ENCODE results near the gene PRMT6.
A peak's percentile ranks its signal among the peaks of the same experiment; 100 is the strongest.
"Not testable (repeated sequence)": the region's sequence is repeated elsewhere in the genome, so short reads cannot be mapped to it uniquely, and the experiment has no call there.

Gene PRMT6

GRCh38 chr1:107056426-107057196 is at the start of gene PRMT6:
Gene PRMT6 (plus strand): TSS chr1:107056674. CDS start chr1:107056716, 42 bp downstream.
- no peak for TF ChIP-seq CTCF (conservative IDR thresholded peaks at IDR 0.05; ENCODE audit: low read length)
- DNase-seq (ENCODE audit: low read depth), result peak; percentile 62
- H3K4me3 ChIP-seq (ENCODE audit: low read length), result peak within 1 kb of the TSS; percentile 92

- no peak for DNase-seq (ENCODE audit: low read depth)
- no peak for TF ChIP-seq CTCF (conservative IDR thresholded peaks at IDR 0.05; ENCODE audit: low read length)
- no peak overlapping the region for H3K4me3 ChIP-seq (ENCODE audit: low read length)
Measured at GRCh38 chr1:107009281-107009680, 47.2 kb upstream of the PRMT6 start.

- no peak for TF ChIP-seq CTCF (conservative IDR thresholded peaks at IDR 0.05; ENCODE audit: low read length)
- no peak overlapping the region for H3K4me3 ChIP-seq (ENCODE audit: low read length)
- DNase-seq (ENCODE audit: low read depth), result no peak
Measured at GRCh38 chr1:107010582-107010981, 45.9 kb upstream of the PRMT6 start.

GRCh38 chr1:107016376-107016978 is 40.0 kb upstream of the PRMT6 start:
- no peak for TF ChIP-seq CTCF (conservative IDR thresholded peaks at IDR 0.05; ENCODE audit: low read length)

GRCh38 chr1:107018445-107018844 is 38.0 kb upstream of the PRMT6 start:
- no peak for TF ChIP-seq CTCF (conservative IDR thresholded peaks at IDR 0.05; ENCODE audit: low read length)
- DNase-seq (ENCODE audit: low read depth), result no peak
- H3K4me3 ChIP-seq (ENCODE audit: low read length), result no peak overlapping the region

More at GRCh38 chr1:107016376-107016978, 40.0 kb upstream of the PRMT6 start:
- H3K4me3 ChIP-seq (ENCODE audit: low read length), result no peak overlapping the region; the same call in 1 of the 2 replicates
- DNase-seq (ENCODE audit: low read depth), result no peak

GRCh38 chr1:107019166-107019565 is 37.3 kb upstream of the PRMT6 start:
- DNase-seq (ENCODE audit: low read depth), result no peak
- H3K4me3 ChIP-seq (ENCODE audit: low read length), result no peak overlapping the region
- TF ChIP-seq CTCF (conservative IDR thresholded peaks at IDR 0.05; ENCODE audit: low read length), result no peak

- not testable (repeated sequence) for H3K4me3 ChIP-seq (ENCODE audit: low read length)
- DNase-seq (ENCODE audit: low read depth), result peak; percentile 21
Measured at GRCh38 chr1:107038874-107039273, 17.6 kb upstream of the PRMT6 start.

GRCh38 chr1:107044310-107045220 is 11.9 kb upstream of the PRMT6 start:
- H3K4me3 ChIP-seq (ENCODE audit: low read length), result not testable (repeated sequence)

More at GRCh38 chr1:107044310-107045220, 11.9 kb upstream of the PRMT6 start:
- not testable (repeated sequence) for DNase-seq (ENCODE audit: low read depth)

All from AG10803 (cell line).